Stimulated activated CD4-positive, alpha-beta T cell treated with anti-CD3 and anti-CD28 coated beads, Interleukin-12 subunit alpha, Interleukin-12 subunit beta, amount 100 ng/mL, for 48 hours (primary cell): ENCODE measurements around the gene KCNH2.

Experiments
- DNase-seq, 3 donors: peaks; one replicate each; pipeline ENCODE4 v3.0.0-alpha.2; 2020; ENCODE audit warnings: low read depth in 2 of 3, low spot score in 1 of 3

KCNH2 gene

GRCh38 chr7:150949564-150949963 lies 28.6 kb downstream of the KCNH2 start:
- no peak for DNase-seq

- no peak for DNase-seq
Observed at GRCh38 chr7:150948791-150949251, 29.3 kb downstream of the KCNH2 start.

- DNase-seq = no peak
Observed at GRCh38 chr7:150947761-150948651, 30.1 kb downstream of the KCNH2 start.

GRCh38 chr7:150947241-150947745 lies 30.8 kb downstream of the KCNH2 start:
- no peak for DNase-seq

GRCh38 chr7:150946421-150947240 lies 31.5 kb downstream of the KCNH2 start:
- DNase-seq = no peak

- DNase-seq = no peak
Observed at GRCh38 chr7:150945853-150946420, 32.2 kb downstream of the KCNH2 start.

GRCh38 chr7:150945171-150945852 lies 32.8 kb downstream of the KCNH2 start:
- DNase-seq = no peak

- DNase-seq = no peak
Observed at GRCh38 chr7:150944066-150945042, 33.8 kb downstream of the KCNH2 start.

- DNase-seq = no peak
Observed at GRCh38 chr7:150943453-150943814, 34.7 kb downstream of the KCNH2 start.

- DNase-seq = no peak
Observed at GRCh38 chr7:150942591-150943452, 35.3 kb downstream of the KCNH2 start.

GRCh38 chr7:150942001-150942590 lies 36.0 kb downstream of the KCNH2 start:
- DNase-seq = peak in 2 of 3 donors; percentile 25 to 32

- no peak for DNase-seq
Observed at GRCh38 chr7:150941351-150942000, 36.6 kb downstream of the KCNH2 start.

- no peak for DNase-seq
Observed at GRCh38 chr7:150940431-150941102, 37.6 kb downstream of the KCNH2 start.

- no peak for DNase-seq
Observed at GRCh38 chr7:150939466-150939865, 38.7 kb downstream of the KCNH2 start.

GRCh38 chr7:150939052-150939451 lies 39.1 kb downstream of the KCNH2 start:
- no peak for DNase-seq

GRCh38 chr7:150938566-150938965 lies 39.6 kb downstream of the KCNH2 start:
- no peak for DNase-seq

- DNase-seq = no peak
Observed at GRCh38 chr7:150937848-150938561, 40.1 kb downstream of the KCNH2 start.
